Activated CD8-positive, alpha-beta memory T cell treated with anti-CD3 and anti-CD28 coated beads, Interleukin-2, amount 50 U/mL, for 4 hours (primary cell): ENCODE measurements around the gene SLC28A1.

ENCODE experiments used
- DNase-seq: peaks from one replicate; pipeline ENCODE4 v3.0.0-alpha.2; 2020

SLC28A1 gene

DNA sequence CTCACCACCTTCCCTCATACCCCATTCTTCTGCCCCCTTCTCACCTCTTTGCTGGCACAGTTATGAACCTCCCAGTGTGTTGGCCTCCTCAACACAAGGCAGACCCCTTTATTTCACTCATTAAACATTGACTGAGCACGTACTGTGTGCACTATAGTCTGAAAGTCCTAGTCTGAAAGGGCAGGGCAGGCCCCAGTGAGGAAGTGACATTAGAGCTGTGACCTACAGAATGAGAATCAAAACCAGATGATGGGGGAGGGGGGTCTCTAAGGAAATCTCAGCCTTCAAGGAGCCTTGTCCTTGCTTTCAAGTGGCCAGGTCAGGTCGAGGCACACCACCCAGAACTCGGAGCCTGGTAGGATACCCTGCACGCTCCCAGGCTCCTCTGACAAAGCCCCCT lies 3.5 kb downstream of the SLC28A1 start:
- DNase-seq: no peak

DNA sequence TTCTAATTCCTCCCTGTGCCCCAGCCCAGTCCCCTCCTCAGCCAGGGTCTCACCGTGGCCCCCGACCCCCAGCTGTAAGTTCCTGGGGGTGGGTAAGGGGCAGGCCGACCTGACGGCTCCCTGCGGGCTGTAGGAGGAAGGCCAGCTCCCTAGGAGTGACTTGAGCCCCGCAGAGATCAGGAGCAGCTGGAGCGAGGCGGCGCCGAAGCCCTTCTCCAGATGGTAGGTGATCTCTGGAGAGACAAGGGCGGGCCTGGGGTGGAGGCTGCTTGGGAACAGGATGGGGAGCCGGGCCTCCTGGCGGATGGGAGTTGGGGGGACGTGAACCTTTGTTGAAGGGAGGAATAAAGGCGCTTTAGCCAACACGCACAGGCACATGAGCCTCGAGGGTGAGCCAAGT lies 4.2 kb downstream of the SLC28A1 start:
- DNase-seq: no peak

DNA sequence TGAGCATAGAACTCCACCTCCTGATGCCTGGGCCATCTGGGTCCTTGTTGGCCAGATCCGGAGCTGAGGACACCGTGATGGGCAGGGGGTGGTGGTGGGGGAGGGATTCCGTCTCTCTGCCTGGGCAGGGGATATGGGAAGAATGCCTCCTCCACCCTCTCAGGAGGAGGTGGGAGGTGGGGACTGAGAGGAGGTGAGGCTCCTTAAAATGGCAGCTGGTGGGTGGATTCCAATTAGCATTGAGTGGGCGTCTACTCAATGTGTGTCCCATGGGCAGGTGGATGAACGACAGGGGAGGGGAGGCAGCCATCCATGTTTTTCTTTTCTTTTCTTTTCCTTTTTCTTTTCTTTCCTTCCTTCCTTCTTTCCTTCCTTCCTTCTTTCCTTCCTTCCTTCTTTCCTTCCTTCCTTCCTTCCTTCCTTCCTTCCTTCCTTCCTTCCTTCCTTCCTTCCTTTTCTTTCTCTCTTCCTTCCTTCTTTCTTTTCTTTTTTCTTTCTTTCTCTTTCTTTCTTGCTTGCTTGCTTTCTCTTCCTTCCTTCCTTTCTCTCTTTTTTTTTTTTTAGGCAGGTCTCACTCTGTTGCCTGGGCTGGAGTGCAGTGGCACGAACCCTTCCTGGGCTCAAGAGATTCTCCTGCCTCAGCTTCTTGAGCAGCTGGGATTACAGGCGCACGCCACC lies 5.0 kb downstream of the SLC28A1 start:
- DNase-seq: no peak

DNA sequence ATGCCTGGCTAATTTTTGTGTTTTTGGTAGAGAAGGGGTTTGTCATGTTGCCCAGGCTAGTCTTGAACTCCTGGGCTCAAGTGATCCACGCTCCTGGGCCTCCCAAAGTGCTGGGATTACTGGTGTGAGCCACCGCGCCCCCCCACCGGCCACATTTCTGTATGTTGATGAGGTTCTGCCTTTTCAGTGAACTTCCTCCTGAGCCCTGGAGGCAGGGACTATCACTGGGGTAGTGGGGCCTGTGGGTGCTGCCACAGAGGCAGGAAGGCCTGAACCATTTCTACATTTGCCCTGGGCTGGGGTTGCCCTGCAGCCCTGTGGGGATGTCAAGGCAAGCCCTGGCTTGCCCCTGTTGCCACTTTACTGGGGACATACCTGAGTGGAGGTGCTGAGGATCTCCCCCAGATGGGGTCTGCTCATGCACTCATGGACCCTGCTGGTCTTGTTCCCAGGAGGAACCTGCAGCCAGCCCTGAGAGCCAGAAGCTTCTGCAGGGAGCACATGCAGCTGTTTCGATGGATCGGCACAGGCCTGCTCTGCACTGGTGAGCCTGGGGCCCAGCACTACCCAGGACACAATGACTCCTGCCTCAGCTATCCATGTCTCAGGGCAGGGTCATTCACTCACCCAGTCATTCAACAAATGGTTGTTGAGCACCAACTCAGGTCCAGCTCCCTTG lies 5.7 kb downstream of the SLC28A1 start:
- no peak for DNase-seq

DNA sequence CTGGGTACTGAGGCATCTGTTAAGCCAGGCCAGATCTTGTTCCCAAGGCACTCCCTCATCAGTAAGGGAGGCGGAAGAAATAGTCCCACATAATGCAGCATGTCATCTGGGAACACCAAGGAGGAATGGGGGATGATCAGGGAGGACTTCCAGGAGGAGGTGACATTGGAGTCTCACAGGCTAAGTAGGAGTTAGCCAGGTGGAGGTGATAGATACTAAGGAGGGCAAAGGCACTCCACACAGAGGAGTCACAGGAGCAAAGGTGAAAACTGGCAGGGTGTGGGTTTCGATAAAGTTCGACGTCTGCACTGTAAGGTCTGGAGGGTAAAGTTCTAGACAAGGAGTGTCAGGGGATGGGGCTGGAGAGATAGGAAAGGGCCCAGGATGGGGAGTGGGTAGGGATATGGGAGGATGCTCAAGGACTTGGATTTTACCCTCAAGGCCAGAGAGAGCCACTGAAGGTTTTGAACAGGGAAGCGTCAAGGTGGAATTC lies 6.3 kb downstream of the SLC28A1 start:
- DNase-seq: no peak

DNA sequence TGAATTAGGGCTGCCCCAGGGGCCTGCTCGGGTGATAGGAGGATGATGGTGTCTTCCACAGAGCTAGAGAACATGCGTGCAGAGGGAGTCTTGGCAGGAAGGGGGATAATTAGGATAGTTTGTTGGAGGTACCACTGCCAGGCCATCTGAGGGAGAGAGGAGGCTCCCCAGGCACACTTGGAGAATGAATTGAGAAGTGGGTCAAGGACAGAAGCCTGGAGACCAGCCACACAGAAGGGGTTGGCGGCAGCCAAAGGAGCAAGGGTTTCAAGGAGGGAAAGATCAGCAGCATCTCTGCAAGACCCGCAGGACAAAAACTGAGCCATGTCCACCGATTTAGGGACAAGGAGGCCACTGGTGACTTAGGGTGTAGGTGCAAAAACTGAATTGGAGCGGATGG lies 6.9 kb downstream of the SLC28A1 start:
- no peak for DNase-seq

DNA sequence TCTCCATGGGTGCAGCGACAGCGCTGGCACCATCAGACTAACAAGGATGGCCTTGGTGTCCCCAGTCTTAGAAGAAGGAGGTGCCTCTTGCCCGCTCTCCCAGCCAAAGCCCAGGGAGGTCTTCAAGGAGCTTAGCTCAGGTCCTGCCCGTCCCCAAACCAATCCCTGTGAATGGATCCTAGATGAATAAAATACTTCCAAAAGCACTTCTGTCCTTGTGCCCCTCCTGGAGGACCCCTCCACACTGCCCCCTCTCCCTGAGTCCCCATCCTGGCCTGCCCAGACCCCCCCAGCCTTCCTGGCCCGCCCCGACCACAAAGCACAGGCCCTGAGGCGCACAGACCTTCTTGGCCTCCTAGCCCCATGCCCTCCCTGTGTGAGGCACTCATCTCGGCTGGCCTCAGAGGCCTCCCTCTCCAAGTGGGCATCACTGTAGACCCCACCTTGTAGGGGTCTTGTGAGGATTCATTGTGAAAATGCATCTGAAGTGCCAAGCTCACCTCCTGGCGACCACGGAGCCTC lies 8.4 kb downstream of the SLC28A1 start:
- DNase-seq: no peak

DNA sequence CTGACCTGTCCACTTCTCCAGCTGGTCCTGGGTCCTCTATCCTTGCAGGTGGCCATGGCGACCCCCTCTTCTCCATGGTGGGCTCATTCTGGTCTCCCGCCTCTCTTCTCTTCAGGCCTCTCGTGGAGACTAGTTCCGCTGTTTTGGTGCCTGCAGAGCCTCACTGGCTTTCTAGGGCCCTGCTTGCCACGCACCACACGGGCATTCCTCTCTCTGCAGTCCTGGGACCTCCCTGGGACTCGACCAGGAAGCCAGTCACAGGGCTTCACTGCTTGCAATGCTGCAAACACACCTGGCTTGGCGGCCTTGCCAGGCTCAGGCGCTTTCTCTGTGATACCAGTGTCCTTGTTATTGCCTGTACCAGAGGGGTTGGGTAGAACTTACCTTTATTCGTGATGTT lies 9.1 kb downstream of the SLC28A1 start:
- DNase-seq: no peak

DNA sequence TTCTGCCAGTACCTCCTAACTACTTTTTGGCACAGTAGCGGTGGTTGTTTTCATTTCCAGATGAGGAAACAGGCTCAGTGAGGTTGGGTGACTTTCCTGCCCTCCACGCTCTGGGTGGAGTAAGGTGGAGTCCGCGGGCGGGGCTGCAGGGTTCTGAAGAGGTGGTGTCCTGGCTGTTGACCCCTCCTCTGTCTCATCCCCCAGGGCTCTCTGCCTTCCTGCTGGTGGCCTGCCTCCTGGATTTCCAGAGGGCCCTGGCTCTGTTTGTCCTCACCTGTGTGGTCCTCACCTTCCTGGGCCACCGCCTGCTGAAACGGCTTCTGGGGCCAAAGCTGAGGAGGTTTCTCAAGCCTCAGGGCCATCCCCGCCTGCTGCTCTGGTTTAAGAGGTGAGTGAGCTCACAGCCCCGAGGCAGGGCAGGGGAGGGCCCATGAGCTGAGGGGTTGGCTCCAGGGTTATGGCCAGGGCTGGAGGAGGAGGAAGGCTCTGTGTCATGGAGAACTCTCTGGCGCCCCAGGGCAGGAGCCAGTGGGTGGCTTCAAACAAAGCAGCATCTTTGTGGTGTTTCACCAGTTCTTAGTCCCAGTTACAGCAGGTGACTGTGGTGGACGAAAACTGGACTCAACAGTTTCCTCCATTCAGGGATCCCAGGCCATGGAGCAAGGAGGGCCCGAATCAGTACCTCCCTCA lies 10.4 kb downstream of the SLC28A1 start:
- DNase-seq: no peak

DNA sequence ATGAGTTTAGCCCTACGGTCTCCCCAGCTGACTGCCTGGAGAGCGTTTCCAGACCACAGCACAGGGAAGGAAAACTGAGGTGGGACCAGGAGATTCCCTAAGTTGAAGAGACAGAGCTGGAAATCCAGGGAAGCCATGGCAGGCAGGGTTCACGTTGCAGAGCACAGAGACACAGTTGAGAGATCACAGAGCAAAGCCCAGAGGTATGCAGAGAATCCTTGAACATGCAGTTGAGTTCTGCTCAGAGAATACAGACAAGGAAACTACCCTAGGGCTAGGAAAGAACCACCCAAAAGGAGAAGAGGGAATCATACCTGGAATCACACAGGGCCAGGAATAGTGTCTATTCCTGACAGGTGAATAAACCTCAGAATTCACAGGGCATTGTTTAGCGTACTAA lies 14.3 kb downstream of the SLC28A1 start:
- DNase-seq: no peak

DNA sequence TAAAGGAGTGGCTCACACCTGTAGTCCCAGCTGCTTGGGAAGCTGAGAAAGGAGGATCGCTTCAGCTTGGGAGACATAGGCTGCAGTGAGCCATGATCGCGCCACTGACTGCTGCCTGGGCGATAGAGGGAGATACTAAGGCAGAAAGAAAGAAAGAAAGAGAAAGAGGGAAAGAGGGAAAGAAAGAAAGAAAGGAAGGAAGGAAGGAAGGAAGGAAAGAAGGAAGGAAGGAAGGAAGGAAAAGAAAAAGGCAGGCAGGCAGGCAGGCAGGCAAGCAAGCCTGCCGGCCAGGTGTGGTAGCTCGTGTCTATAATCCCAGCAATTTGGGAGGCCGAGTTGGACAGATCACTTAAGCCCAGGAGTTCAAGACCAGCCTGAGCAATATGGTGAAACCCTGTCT lies 15.3 kb downstream of the SLC28A1 start:
- DNase-seq: no peak

DNA sequence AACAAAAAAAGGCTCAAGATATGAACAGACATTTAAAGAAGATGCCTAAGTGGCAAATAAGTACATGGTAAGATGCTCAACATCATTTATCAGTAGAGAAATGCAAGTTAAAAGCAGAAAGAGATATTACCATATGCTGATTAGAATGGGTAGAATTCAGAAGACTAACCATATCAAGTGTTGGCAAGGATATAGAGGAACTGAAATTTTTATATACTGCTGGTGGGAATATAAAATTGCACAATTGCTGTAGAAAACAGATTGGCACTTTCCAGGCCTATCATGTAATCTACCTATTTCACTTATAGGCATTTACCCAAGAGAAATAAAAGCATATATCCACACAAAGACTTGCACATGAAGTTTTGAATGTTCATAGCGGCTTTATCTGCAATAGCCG lies 17.1 kb downstream of the SLC28A1 start:
- DNase-seq: no peak

DNA sequence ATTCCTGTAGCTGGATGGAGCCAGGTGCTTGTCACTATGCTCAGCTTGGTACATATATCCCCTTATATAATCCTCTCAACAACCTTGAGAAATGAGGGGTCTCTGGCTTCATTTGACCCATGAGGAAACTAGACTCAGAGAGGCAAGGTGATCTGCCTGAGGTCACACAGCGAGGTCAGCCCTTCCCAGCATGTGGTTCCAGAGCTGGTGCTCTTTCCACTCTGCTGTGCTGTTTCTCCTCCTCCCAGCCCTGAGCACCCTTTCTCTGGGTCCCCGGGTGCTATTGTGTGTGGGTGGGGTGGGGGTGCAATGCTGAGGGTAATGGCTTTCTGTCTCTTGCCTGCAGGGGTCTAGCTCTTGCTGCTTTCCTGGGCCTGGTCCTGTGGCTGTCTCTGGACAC lies 19.3 kb downstream of the SLC28A1 start:
- DNase-seq: no peak

DNA sequence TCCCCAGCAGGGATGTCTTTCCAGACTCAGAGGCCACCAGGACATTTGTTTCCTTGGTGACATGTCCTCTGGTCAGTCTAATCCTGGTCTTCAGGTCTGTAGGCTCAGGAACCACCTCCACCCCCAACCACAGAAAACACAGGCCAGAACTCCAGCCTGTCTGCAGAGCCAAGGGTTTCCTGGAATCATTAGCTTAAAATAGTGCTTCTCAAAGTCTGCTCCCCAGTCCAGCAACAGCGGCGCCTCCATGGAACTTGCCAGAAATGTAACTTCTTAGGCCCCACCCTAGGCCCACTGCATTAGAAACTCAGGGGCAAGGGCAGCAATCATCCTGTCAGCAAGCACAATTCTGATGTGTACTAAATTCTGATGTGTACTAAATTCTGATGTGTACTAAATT lies 20.0 kb downstream of the SLC28A1 start:
- no peak for DNase-seq

DNA sequence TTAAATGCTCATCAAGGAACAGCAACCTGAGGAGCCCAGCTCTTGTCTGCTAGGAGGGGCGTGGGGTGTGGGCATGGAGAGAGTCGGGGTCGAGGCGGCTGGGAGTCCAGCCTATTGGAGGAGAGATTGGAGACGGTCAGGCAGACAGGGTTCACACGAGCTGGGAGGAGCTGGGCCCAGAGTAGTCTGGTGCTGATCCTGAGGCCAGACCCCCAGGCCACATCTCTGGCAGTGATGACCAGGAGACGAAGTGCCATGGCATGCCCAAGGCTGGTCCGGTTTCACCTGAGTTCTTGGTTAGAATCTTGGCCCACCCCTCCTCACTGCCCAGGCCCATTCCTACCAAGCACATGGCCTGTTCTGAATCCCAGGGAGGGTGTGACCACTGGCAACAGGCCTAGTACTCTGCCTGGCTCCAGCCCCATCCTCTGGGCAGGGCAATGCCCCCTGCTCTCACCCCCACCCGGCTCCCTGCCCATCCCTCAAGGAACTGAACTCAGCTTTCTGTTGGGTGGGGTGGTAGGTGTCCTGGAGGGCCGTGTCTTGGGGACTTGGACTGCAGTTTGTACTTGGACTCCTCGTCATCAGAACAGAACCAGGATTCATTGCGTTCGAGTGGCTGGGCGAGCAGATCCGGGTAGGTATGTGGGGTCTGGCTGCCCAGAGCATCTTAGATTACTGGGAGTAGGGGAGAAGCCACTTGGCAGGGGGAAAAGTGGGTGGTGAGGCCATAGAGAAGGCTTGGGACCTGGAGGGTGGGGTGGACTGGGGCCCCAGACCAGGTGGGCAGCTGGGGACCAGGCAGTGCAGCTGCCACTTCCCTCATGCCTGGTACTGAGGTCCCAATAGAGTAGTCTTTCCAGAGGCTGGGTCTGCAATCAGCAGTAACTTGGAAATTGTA lies 20.8 kb downstream of the SLC28A1 start:
- DNase-seq: no peak

DNA sequence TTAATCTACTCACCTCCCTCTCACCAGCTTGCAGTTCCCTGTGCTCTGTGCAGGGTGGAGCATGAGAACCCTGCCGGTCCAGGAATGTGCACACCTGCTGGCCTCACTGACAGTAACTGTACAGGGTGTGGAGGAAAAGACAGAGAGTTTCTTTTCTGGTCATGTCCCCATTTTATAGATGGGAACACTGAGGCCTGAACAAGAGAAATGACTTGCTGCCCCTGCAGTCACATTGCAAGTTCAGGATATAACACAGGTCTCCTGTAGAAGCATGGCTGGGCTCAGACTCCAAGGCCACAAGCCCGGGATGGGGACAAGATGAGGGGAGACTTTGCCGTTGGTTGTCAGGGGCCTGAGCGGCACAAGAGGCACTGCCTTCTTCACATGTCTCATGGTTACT lies 23.3 kb downstream of the SLC28A1 start:
- no peak for DNase-seq

DNA sequence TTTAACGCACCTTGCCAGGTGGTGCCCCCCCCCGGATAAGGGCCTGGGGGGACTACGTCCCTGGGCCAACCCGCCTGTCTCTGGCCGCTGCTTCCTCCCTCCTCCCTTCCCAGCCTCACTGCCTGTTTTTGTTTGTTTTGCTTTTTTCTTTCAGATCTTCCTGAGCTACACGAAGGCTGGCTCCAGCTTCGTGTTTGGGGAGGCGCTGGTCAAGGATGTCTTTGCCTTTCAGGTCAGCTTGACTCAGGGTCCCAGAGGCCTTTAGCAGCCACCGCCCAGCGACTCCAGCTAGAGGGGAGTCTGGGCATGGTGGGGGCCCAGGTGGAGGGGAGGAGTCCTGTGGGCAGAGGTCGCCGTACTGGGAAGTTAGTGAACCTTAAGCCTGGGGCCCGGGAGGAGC lies 24.1 kb downstream of the SLC28A1 start:
- DNase-seq: no peak

DNA sequence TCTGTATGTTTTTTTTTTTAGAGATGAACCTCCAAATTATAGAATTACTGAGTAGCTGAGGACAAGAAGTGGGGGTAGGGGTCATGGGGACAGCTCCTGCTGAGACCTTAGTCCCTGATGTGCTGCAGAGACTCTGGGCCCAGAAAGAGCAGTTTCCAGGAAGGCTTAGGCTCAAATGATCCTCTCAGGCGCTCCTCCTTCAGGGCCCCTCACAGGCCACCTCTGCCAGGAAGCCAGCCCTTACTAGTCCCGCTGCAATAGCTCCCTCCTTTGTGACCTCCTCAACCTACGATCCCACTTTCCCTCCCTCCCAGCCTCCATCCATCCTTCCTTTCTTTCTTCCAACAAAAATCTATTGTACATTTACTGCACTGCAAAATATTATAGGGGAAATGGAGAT lies 24.6 kb downstream of the SLC28A1 start:
- no peak for DNase-seq

DNA sequence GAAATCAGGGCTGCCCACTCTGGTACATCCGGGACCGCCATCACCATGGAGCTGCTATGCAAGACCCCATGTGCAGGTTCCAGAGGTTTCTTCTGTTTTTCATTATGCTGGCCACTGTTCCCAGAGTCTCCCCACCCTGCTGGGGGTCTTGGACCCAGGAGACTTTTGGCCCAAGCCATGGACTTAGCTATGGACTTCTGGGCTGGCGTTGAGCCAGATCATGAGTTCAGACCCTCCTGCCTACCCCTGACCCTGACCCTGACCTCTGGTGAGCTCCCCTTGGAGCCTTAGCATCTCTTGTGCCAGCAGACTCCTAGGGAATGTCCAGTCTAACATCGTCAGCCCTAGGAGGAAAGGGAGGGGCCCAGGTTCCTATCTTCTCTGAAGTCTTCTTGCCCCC lies 25.3 kb downstream of the SLC28A1 start:
- DNase-seq: no peak

DNA sequence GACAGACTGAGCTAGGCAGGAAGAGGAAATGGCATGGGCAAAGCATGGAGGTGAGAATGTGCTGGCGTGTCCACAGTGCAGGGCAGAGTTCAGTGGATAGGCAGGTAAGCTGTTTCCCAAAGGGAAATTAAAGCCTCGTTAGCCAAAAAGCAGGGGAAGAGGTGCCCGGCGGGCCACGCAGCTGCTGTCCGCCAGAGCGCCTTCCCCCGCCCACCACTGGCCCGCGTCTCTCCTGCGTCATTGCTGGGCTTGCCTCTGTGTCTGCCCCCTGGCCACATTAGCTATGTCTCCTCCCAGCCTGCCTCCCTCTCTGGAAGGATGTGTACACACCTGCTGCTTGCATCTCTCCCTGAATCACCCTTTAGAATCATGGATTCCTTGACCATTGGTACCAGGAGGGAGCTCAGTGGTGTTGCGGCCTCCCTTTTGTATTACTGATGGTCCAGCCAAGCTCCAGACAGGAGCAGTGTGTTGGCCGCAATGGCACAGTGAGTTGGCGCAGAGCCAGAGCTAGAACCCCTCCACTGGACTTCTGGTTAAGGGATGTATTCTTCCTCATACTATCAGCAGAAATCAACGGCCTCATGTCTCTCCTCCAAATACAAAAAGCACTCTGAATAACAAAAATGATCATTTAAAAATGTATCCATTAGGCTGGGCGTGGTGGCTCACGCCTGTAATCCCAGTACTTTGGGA lies 26.6 kb downstream of the SLC28A1 start:
- DNase-seq: no peak

DNA sequence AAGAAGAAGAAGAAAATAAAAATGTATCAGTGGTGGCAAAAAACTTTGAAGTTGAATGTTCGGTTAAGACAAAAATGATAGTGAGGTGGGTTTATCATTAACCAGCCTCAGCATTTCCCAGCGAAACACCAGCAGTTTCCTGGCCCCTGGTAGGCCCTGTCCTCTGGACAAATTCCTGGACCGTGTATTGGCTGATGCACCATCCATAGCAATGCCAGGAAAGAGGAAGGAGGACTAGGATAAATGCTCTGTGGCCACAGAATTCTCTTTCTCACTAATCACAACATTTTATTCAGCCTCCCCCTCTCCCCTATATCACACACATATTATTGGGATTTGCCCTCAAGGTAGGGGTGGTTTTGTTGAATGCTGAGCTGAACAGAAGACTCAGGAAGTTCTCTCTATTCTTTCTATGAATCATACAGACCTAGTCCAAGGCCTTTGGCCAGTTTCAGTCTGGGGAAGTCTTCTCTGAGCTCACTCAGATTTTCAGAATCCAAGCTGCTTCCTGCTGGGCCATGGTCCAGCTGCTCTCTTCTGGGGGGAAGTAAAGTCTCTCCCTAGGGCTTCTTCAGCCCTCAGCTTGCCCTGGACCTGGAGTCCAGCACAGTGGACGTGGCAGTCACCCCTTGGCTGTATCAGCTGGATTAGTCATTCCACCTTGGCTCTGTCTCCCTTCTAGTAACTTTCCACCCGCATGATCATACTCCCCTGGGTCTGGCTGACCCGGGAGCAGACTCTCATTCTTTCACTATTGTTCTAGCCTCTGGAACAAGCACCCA lies 27.6 kb downstream of the SLC28A1 start:
- DNase-seq: no peak

DNA sequence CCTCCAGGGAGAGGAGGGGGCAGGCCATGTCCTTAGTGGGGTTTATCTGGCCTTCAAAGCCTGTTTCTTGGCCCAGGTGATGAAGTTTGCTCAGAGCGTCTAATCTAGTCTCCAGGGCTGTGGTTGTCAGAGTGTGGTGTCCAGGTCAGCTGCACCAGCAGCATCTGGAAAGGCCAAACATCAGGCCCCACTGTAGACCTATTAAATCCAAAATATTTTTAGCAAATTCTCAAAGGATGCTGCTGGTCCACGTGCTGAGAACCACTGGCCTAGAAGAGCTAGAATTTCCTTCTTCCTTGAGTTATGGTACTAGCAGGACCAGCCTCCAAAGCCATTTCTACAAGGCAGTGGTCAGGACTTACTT lies 28.9 kb downstream of the SLC28A1 start:
- DNase-seq: no peak
